ENCODE measurements around the gene TEAD1. TPM values are rescaled to one million over a fixed set of nuclear protein-coding genes. Genes with fewer than 3 reads are reported as not detected.

TEAD1 gene
- polyA plus RNA-seq, 1 donor (not counting 4 experiments of a cell fraction or from before 2014, with no cell fraction given) = 32.7 TPM

DNA sequence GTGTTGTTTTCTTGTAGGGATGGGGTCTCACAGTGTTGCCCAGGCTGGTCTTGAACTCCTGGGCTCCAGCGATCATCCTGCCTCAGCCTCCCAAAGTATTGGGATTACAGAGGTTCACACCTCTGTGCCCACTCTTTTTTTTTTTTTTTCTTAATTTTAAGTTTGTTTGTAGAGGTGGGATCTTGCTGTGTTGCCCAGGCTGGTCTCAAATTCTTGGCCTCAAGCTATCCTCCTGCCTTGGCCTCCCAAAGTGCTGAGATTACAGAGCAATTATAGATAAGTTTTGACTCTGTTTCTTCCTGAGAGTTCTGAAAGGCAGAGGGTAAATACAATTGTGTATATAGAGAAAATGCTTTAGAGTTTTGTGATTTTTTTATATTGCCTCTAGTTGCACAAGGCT is 160.4 kb downstream of the TEAD1 start:
- DNase-seq (ENCODE audit: low read depth, low spot score) (no peak), FAIRE-seq (no peak)
- Histone ChIP-seq H3K9me1 (ENCODE audit: control insufficient read depth, extremely low read depth, insufficient read depth, low read length) (peaks cover 5% of the 10 kb centered on the region), H3K9me3 (ENCODE audit: control insufficient read depth, low read depth, low read length) (no peaks in the 10 kb centered on the region), H2AFZ (ENCODE audit: control insufficient read depth, low read length) (no peak overlapping the region), H3K27me3 (ENCODE audit: control insufficient read depth, extremely low read depth, insufficient read depth, low read length) (no peaks in the 10 kb centered on the region), H3K79me2 (ENCODE audit: control insufficient read depth, insufficient read depth, low read length) (peaks cover 80% of the 10 kb centered on the region), H3K36me3 (ENCODE audit: control insufficient read depth in 2 of 2, extremely low read depth in 1 of 2, insufficient read depth in 2 of 2, low read length in 2 of 2) (peaks cover 0 to 2% of the 10 kb centered on the region in 2 experiments), H3K4me3 (ENCODE audit: control insufficient read depth in 2 of 3, extremely low read depth in 1 of 3, insufficient read depth in 2 of 3, low read depth in 1 of 3, low read length in 3 of 3) (no peak overlapping the region), H4K20me1 (ENCODE audit: control insufficient read depth, extremely low read depth, insufficient read depth, low read length) (peaks cover 9% of the 10 kb centered on the region), H3K4me1 (ENCODE audit: control insufficient read depth, extremely low read depth, insufficient read depth, low read length) (peaks cover 7% of the 10 kb centered on the region), H3K4me2 (ENCODE audit: control insufficient read depth, extremely low read depth, insufficient read depth, low read depth, low read length) (no peak overlapping the region), H3K27ac (ENCODE audit: control insufficient read depth, insufficient read depth, low read length) (no peak overlapping the region), H3K9ac (ENCODE audit: control insufficient read depth, extremely low read depth, insufficient read depth, low read length) (no peak overlapping the region)
- dilution Hi-C loops (cut with MboI; ENCODE audit: extremely low pct_ligation_motif_present, low sequenced_read_pairs) = no loop called here
- TF ChIP-seq, protein P1, sequence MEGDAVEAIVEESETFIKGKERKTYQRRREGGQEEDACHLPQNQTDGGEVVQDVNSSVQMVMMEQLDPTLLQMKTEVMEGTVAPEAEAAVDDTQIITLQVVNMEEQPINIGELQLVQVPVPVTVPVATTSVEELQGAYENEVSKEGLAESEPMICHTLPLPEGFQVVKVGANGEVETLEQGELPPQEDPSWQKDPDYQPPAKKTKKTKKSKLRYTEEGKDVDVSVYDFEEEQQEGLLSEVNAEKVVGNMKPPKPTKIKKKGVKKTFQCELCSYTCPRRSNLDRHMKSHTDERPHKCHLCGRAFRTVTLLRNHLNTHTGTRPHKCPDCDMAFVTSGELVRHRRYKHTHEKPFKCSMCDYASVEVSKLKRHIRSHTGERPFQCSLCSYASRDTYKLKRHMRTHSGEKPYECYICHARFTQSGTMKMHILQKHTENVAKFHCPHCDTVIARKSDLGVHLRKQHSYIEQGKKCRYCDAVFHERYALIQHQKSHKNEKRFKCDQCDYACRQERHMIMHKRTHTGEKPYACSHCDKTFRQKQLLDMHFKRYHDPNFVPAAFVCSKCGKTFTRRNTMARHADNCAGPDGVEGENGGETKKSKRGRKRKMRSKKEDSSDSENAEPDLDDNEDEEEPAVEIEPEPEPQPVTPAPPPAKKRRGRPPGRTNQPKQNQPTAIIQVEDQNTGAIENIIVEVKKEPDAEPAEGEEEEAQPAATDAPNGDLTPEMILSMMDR (optimal IDR thresholded peaks at IDR 0.05 in 1 of 3, IDR thresholded peaks at IDR 0.05 in 1 of 3, conservative IDR thresholded peaks at IDR 0.05 in 1 of 3; ENCODE audit: extremely low read depth in 1 of 3, insufficient read depth in 2 of 3, low read length in 3 of 3) = no peak
- no peak for TF ChIP-seq EZH2 (IDR thresholded peaks at IDR 0.05; ENCODE audit: low read length)

GRCh38 chr11:12835286-12835685 is 161.1 kb downstream of the TEAD1 start:
- no peak overlapping the region for H3K27ac ChIP-seq (ENCODE audit: control insufficient read depth, insufficient read depth, low read length)

More at GRCh38 chr11:12835286-12835685, 161.1 kb downstream of the TEAD1 start:
- dilution Hi-C loops (cut with MboI; ENCODE audit: extremely low pct_ligation_motif_present, low sequenced_read_pairs) = no loop called here
- Histone ChIP-seq H3K4me1 (ENCODE audit: control insufficient read depth, extremely low read depth, insufficient read depth, low read length) (peaks cover 11% of the 10 kb centered on the region), H3K36me3 (ENCODE audit: control insufficient read depth in 2 of 2, extremely low read depth in 1 of 2, insufficient read depth in 2 of 2, low read length in 2 of 2) (peaks cover 0 to 2% of the 10 kb centered on the region in 2 experiments), H3K9me3 (ENCODE audit: control insufficient read depth, low read depth, low read length) (no peaks in the 10 kb centered on the region), H2AFZ (ENCODE audit: control insufficient read depth, low read length) (no peak overlapping the region), H3K79me2 (ENCODE audit: control insufficient read depth, insufficient read depth, low read length) (peaks cover 79% of the 10 kb centered on the region), H3K4me3 (ENCODE audit: control insufficient read depth in 2 of 3, extremely low read depth in 1 of 3, insufficient read depth in 2 of 3, low read depth in 1 of 3, low read length in 3 of 3) (no peak overlapping the region), H3K9me1 (ENCODE audit: control insufficient read depth, extremely low read depth, insufficient read depth, low read length) (peaks cover 3% of the 10 kb centered on the region), H3K27me3 (ENCODE audit: control insufficient read depth, extremely low read depth, insufficient read depth, low read length) (no peaks in the 10 kb centered on the region), H4K20me1 (ENCODE audit: control insufficient read depth, extremely low read depth, insufficient read depth, low read length) (peaks cover 3% of the 10 kb centered on the region), H3K9ac (ENCODE audit: control insufficient read depth, extremely low read depth, insufficient read depth, low read length) (no peak overlapping the region), H3K4me2 (ENCODE audit: control insufficient read depth, extremely low read depth, insufficient read depth, low read depth, low read length) (no peak overlapping the region)
- TF ChIP-seq, protein P1 (optimal IDR thresholded peaks at IDR 0.05 in 1 of 3, IDR thresholded peaks at IDR 0.05 in 1 of 3, conservative IDR thresholded peaks at IDR 0.05 in 1 of 3; ENCODE audit: extremely low read depth in 1 of 3, insufficient read depth in 2 of 3, low read length in 3 of 3) = no peak
- no peak for TF ChIP-seq EZH2 (IDR thresholded peaks at IDR 0.05; ENCODE audit: low read length)
- no peak for FAIRE-seq
- no peak for DNase-seq (ENCODE audit: low read depth, low spot score)
